Liver (tissue), 3 donors: ENCODE data around the gene ZNF335.
"Not testable (repeated sequence)": the region's sequence is repeated elsewhere in the genome, so short reads cannot be mapped to it uniquely, and the experiment has no call there.

Experiments used
- ATF3 ChIP-seq: IDR thresholded peaks from 2 replicates; pipeline ENCODE4 v1.6.1; 2016; ENCODE audit warnings: antibody characterized with exemption
- FOXA1 ChIP-seq: IDR thresholded peaks from 2 replicates; pipeline ENCODE4 v1.6.1; 2016; ENCODE audit warnings: antibody characterized with exemption
- FOXA2 ChIP-seq: IDR thresholded peaks from 2 replicates; pipeline ENCODE4 v1.6.1; 2016; ENCODE audit warnings: antibody characterized with exemption
- HNF4A ChIP-seq, 2 donors: conservative IDR thresholded peaks; 2 replicates each; pipeline ENCODE4 v1.6.1; 2016; ENCODE audit warnings: antibody characterized with exemption in 2 of 2, mild to moderate bottlenecking in 2 of 2
- JUND ChIP-seq, 2 donors: IDR thresholded peaks; 2 replicates each; pipeline ENCODE4 v1.6.1; 2016; ENCODE audit warnings: antibody characterized with exemption in 2 of 2
- SP1 ChIP-seq: IDR thresholded peaks from 2 replicates; pipeline ENCODE4 v1.6.1; 2018; ENCODE audit warnings: antibody characterized with exemption, mild to moderate bottlenecking
- TAF1 ChIP-seq: conservative IDR thresholded peaks from 2 replicates; pipeline ENCODE4 v1.6.1; 2016; ENCODE audit warnings: antibody characterized with exemption, mild to moderate bottlenecking
- YY1 ChIP-seq: IDR thresholded peaks from 2 replicates; pipeline ENCODE4 v1.6.1; 2016; ENCODE audit warnings: antibody characterized with exemption, mild to moderate bottlenecking
- TF ChIP-seq, protein P1 (sequence below): fragments of 150-350 bp; IDR thresholded peaks from 2 replicates; pipeline ENCODE4 v1.5.1; 2017; ENCODE audit warnings: improper control_type of control experiment, low read depth, low read length; ENCODE audit not compliant: missing input control
- TF ChIP-seq, protein P2 (sequence below): IDR thresholded peaks from 2 replicates; pipeline ENCODE4 v1.6.1; 2016; ENCODE audit warnings: antibody characterized with exemption
- donor health status: healthy.
- donor health status: healthy.

- TF ChIP-seq, protein P1, sequence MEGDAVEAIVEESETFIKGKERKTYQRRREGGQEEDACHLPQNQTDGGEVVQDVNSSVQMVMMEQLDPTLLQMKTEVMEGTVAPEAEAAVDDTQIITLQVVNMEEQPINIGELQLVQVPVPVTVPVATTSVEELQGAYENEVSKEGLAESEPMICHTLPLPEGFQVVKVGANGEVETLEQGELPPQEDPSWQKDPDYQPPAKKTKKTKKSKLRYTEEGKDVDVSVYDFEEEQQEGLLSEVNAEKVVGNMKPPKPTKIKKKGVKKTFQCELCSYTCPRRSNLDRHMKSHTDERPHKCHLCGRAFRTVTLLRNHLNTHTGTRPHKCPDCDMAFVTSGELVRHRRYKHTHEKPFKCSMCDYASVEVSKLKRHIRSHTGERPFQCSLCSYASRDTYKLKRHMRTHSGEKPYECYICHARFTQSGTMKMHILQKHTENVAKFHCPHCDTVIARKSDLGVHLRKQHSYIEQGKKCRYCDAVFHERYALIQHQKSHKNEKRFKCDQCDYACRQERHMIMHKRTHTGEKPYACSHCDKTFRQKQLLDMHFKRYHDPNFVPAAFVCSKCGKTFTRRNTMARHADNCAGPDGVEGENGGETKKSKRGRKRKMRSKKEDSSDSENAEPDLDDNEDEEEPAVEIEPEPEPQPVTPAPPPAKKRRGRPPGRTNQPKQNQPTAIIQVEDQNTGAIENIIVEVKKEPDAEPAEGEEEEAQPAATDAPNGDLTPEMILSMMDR = not testable (repeated sequence)
- not testable (repeated sequence) for TF ChIP-seq FOXA1; TAF1; JUND (IDR thresholded peaks at IDR 0.05); SP1; ATF3; FOXA2; YY1; HNF4A (conservative IDR thresholded peaks at IDR 0.05)
- TF ChIP-seq, protein P2, sequence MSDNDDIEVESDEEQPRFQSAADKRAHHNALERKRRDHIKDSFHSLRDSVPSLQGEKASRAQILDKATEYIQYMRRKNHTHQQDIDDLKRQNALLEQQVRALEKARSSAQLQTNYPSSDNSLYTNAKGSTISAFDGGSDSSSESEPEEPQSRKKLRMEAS = not testable (repeated sequence)
These were observed 16.8 kb upstream of the ZNF335 start for GRCh38 chr20:45988830-45989229.
